ENCODE measurements around the gene MBNL2.

DNA sequence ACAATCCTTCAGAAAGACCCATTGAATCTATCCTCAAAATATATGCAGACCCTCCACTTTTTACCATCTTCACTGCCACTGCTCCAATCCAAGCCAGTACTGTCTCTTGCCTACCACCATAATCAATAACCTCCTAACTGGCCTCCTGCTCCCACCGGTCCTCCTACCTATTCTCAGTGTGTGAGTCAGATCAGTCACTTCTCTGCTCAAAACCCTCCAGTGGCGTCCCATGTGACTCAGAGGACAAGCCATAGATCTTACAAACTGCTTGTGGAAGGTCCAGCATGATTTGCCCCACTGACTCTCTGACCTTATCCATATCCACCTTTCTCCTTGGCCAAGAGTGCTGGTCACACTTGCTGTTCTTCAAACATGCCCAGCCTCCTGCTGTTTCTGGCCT lies 23.4 kb upstream of the MBNL2 start:
- TF ChIP-seq TAF1 (IDR thresholded peaks at IDR 0.05; ENCODE audit: borderline replicate concordance, low read depth, low read length) (no peak), POLR2A (IDR thresholded peaks at IDR 0.05; ENCODE audit: low read depth, low read length) (no peak), POLR2AphosphoS5 (IDR thresholded peaks at IDR 0.05; ENCODE audit: low read depth, low read length) (no peak)
